HepG2 (cell line): ENCODE results near the gene CCDC88A. TPM values are rescaled to one million over a fixed set of nuclear protein-coding genes. Genes with fewer than 3 reads are reported as not detected.

Source experiments
- ATAC-seq: fragments of 200-7000 bp; cut with Tn5 transposase; 3 replicates; pipeline ENCODE4 v1.9.1; 2020; ENCODE audit warnings: mild to moderate bottlenecking, moderate library complexity
- BruUV-seq: library from RNA; stranded (reverse); fragments of 400-500 nt; replicated peaks from 2 replicates; lab custom pipeline; 2021; lab: Mats Ljungman, UMichigan
- CTCF ChIA-PET: fragments of 300-600 bp; formaldehyde crosslinking; extraction: SDS; loops from one replicate; lab custom pipeline; 2021; ENCODE audit warnings: low total read pairs, inconsistent platforms, low intra/inter-chr PET ratio; lab: Yijun Ruan, JAX
- POLR2A ChIA-PET: fragments of 350-600 bp; sonication (Branson Sonifier 250); formaldehyde crosslinking; loops from one replicate; lab custom pipeline; 2020; ENCODE audit warnings: antibody characterized with exemption, inconsistent platforms; lab: Yijun Ruan, JAX
- DNase-seq: peaks from one replicate; pipeline ENCODE4 v3.0.0-alpha.2; 2015; ENCODE audit warnings: low spot score
- FAIRE-seq: peaks from 3 replicates; lab custom pipeline; 2011; peaks lifted over from hg19 to GRCh38; lab: Jason Lieb, UNC
- H2AFZ ChIP-seq: one replicate; pipeline ENCODE4 v1.6.1; 2011; ENCODE audit warnings: low read length, inconsistent platforms
- H3K27ac ChIP-seq: fragments of 300-600 bp; 3 replicates; pipeline ENCODE4 v1.8.0; 2011; ENCODE audit warnings: mixed run types, mild to moderate bottlenecking, mixed read lengths, low read length, inconsistent platforms; ENCODE audit not compliant: insufficient read depth; ENCODE audit errors: extremely low read length
- H3K27me3 ChIP-seq, 2 experiments: fragments of 200-600 bp in 1 of 2; 2 replicates in 1 of 2; 3 replicates in 1 of 2; pipeline versions ENCODE4 v1.6.0 to v1.8.0; 2011; ENCODE audit warnings: low read length in 2 of 2, mild to moderate bottlenecking in 2 of 2, moderate library complexity in 2 of 2, inconsistent platforms in 1 of 2; ENCODE audit not compliant: insufficient read depth in 2 of 2, control insufficient read depth in 1 of 2
- H3K36me3 ChIP-seq, 2 experiments: fragments of 200-600 bp in 1 of 2; replicated peaks in 1 of 2; 2 replicates in 1 of 2; 3 replicates in 1 of 2; pipeline versions ENCODE4 v1.5.1 to v1.8.0; 2011; ENCODE audit warnings: low read length in 2 of 2, inconsistent platforms in 1 of 2; ENCODE audit not compliant: insufficient read depth in 2 of 2, control insufficient read depth in 1 of 2
- H3K4me1 ChIP-seq: 2 replicates; pipeline ENCODE4 v1.5.1; 2012; ENCODE audit warnings: low read length, inconsistent platforms; ENCODE audit not compliant: insufficient read depth
- H3K4me2 ChIP-seq: 2 replicates; pipeline ENCODE4 v1.6.0; 2011; ENCODE audit warnings: low read depth, low read length, inconsistent platforms
- H3K4me3 ChIP-seq, 3 experiments: fragments of 200-600 bp in 1 of 3; sonication (generic), shearing (Covaris generic) in 1 of 3; replicated peaks in 1 of 3; 2 replicates each; pipeline ENCODE4 v1.5.1; 2011 to 2016; ENCODE audit warnings: low read length in 3 of 3, inconsistent platforms in 2 of 3, low read depth in 2 of 3, mild to moderate bottlenecking in 2 of 3, control low read depth in 1 of 3, mixed read lengths in 1 of 3; ENCODE audit not compliant: insufficient read depth in 1 of 3
- H3K79me2 ChIP-seq: one replicate; pipeline ENCODE4 v1.6.1; 2011; ENCODE audit warnings: low read length, inconsistent platforms; ENCODE audit not compliant: insufficient read depth
- H3K9ac ChIP-seq: 2 replicates; pipeline ENCODE4 v1.6.0; 2011; ENCODE audit warnings: mild to moderate bottlenecking, low read depth, low read length, inconsistent platforms; ENCODE audit not compliant: insufficient read depth
- H3K9me3 ChIP-seq: 2 replicates; pipeline ENCODE4 v1.5.1; 2012; ENCODE audit warnings: mild to moderate bottlenecking, low read length
- H4K20me1 ChIP-seq: 2 replicates; pipeline ENCODE4 v1.6.0; 2011; ENCODE audit warnings: inconsistent platforms, mild to moderate bottlenecking, low read length, moderate library complexity; ENCODE audit not compliant: insufficient read depth
- AKAP8 ChIP-seq: sonication (generic); formaldehyde crosslinking; IDR thresholded peaks from 2 replicates; pipeline ENCODE4 v1.5.1; 2020; ENCODE audit warnings: mild to moderate bottlenecking, missing genetic modification reagents
- CC2D1A ChIP-seq: sonication (generic); formaldehyde crosslinking; IDR thresholded peaks from 2 replicates; pipeline ENCODE4 v1.8.1; 2023; ENCODE audit warnings: mild to moderate bottlenecking, missing genetic modification reagents
- GABPB1 ChIP-seq: IDR thresholded peaks from 2 replicates; pipeline ENCODE4 v1.6.1; 2016; ENCODE audit warnings: mild to moderate bottlenecking, missing genetic modification reagents, moderate library complexity, missing compliant biosample characterization
- GLI4 ChIP-seq: sonication (generic); formaldehyde crosslinking; IDR thresholded peaks from 2 replicates; pipeline ENCODE4 v1.5.1; 2020; ENCODE audit warnings: missing genetic modification reagents, mild to moderate bottlenecking, moderate library complexity, borderline replicate concordance
- RFXAP ChIP-seq: sonication (generic); formaldehyde crosslinking; IDR thresholded peaks from 2 replicates; pipeline ENCODE4 v1.4.0; 2020; ENCODE audit warnings: missing genetic modification reagents, borderline replicate concordance
- TGIF2 ChIP-seq: IDR thresholded peaks from 2 replicates; pipeline ENCODE4 v1.6.1; 2016; ENCODE audit warnings: control low read depth, missing compliant biosample characterization
- ZBTB7B ChIP-seq: sonication (generic); formaldehyde crosslinking; IDR thresholded peaks from 2 replicates; pipeline ENCODE4 v1.4.0; 2020; ENCODE audit warnings: missing genetic modification reagents
- ZFP36L2 ChIP-seq: sonication (generic); formaldehyde crosslinking; IDR thresholded peaks from 2 replicates; pipeline ENCODE4 v1.4.0; 2020; ENCODE audit warnings: missing genetic modification reagents
- ZMYM4 ChIP-seq: sonication (generic); formaldehyde crosslinking; IDR thresholded peaks from 2 replicates; pipeline ENCODE4 v1.8.1; 2023; ENCODE audit warnings: mild to moderate bottlenecking, missing genetic modification reagents
- ZNF589 ChIP-seq: sonication (generic); formaldehyde crosslinking; conservative IDR thresholded peaks from 2 replicates; pipeline ENCODE4 v1.8.0; 2022; ENCODE audit warnings: mild to moderate bottlenecking, moderate library complexity, missing genetic modification reagents
- WGBS: methylation state at CpG from one replicate; pipeline ENCODE4 v1.1.6; 2017; ENCODE audit warnings: low lambda C conversion rate; 5-methylcytosine and 5-hydroxymethylcytosine counted together
- in situ Hi-C: cut with HindIII; loops from 2 replicates; pipeline ENCODE4 v1.10.0; 2017; ENCODE audit warnings: low pct_unique_long_range_greater_than_20kb; ENCODE audit not compliant: extremely low pct_ligation_motif_present
- intact Hi-C: fragments of 100-400 bp; cut with micrococcal nuclease; formaldehyde crosslinking; loops from one replicate; pipeline ENCODE4 v1.10.0; 2022; ENCODE audit not compliant: unreplicated experiment
- polyA plus RNA-seq, 8 experiments: library from polyadenylated mRNA; depleted of rRNA in 3 of 8; stranded (reverse) in 7 of 8; unstranded in 1 of 8; fragments of >200 nt; fragmentation: Illumina TruSeq in 4 of 8; extraction: Trizol in 4 of 8; gene quantifications; 2 replicates each; pipeline versions ENCODE4 v1.2.1 to v1.2.3, GENCODE V29; 2011 to 2016; ENCODE audit warnings: low read depth in 4 of 8, missing spikeins in 1 of 8, mixed read lengths in 1 of 8; ENCODE audit not compliant: insufficient read depth in 1 of 8
- total RNA-seq, 5 experiments: library from RNA; depleted of rRNA; stranded (reverse); fragments of >200 nt; fragmentation: Illumina TruSeq; extraction: Trizol; gene quantifications; 2 replicates each; pipeline ENCODE4 v1.2.3, GENCODE V29; 2016; ENCODE audit warnings: low read depth in 1 of 5
- TF ChIP-seq, protein P1 (sequence below): sonication (generic); formaldehyde crosslinking; IDR thresholded peaks from 2 replicates; pipeline ENCODE4 v1.5.0; 2020; ENCODE audit warnings: missing genetic modification reagents

CCDC88A gene
- total and polyA plus RNA-seq, 2 of the 13 experiments (the other 11 are each of a cell fraction or from before 2014, with no cell fraction given) = 43.2 to 84.1 TPM

DNA sequence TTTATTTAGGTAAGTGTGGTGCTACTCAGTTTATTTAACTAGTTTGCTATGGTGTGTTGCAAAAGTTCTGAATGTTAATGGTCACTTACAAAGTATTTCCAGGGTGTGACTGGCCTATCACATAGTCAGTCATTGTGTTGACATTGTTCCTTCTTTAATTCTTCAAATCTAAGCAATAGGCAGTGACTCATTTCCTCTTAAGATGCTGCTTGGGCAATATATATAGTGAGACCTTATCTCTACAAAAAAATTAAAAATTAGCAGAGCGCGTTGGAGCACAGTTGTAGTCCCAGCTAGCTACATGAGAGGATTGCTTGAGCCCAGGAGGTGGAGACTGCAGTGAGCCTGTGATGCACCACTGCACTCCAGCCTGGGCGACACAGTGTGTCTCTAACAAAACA lies 5.8 kb upstream of the CCDC88A start:
- WGBS = 46% methylated on average over 3 of the region's 3 CpGs
- H3K9ac ChIP-seq = no peak overlapping the region
- peak; percentile 50 for FAIRE-seq
- no peaks in the 10 kb centered on the region for H4K20me1 ChIP-seq
- in situ Hi-C loops = no loop called here
- intact Hi-C loops = no loop called here
- no peaks in the 10 kb centered on the region for H3K79me2 ChIP-seq
- no peak overlapping the region for H3K4me2 ChIP-seq
- DNase-seq = no peak
- POLR2A ChIA-PET = no interaction called here
- TF ChIP-seq ZNF589 (CRISPR knock-in tag) (no peak), ZMYM4 (no peak), CC2D1A (no peak), AKAP8 (CRISPR knock-in tag) (no peak), ZBTB7B (CRISPR knock-in tag) (no peak), ZFP36L2 (no peak), GABPB1 (CRISPR knock-in tag) (no peak), RFXAP (CRISPR knock-in tag) (no peak), GLI4 (CRISPR knock-in tag) (no peak), TGIF2 (CRISPR knock-in tag) (no peak)
- TF ChIP-seq, protein P1, sequence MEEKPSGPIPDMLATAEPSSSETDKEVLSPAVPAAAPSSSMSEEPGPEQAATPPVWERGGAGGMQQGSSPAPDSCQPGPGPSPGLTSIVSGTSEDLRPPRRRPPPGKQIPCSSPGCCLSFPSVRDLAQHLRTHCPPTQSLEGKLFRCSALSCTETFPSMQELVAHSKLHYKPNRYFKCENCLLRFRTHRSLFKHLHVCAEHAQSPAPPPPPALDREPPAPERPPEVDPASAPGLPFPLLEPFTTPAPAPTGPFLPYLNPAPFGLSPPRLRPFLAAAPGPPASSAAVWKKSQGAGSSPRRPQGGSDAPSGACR (CRISPR knock-in tag) = no peak
- TF ChIP-seq, all 625 proteins: peak for 0
- BruUV-seq = no TSS peak
- no peak overlapping the region for H2AFZ ChIP-seq
- H3K27ac ChIP-seq = no peak overlapping the region
- H3K36me3 ChIP-seq = no peaks in the 10 kb centered on the region
- CTCF ChIA-PET = no interaction called here
- H3K27me3 ChIP-seq = no peaks in the 10 kb centered on the region
- no peak overlapping the region for H3K4me3 ChIP-seq
- no peaks in the 10 kb centered on the region for H3K9me3 ChIP-seq
- peak; percentile 68 for ATAC-seq
- peaks cover 48% of the 10 kb centered on the region for H3K4me1 ChIP-seq
